ENCODE results near the gene CLDN2.

The CLDN2 gene

GRCh38 chrX:106917830-106918500 is 2.2 kb upstream of the CLDN2 start:
- no peak for DNase-seq (ENCODE audit: extremely low read depth in 1 of 2, low read depth in 1 of 2)

GRCh38 chrX:106921637-106922036 is 1.4 kb downstream of the CLDN2 start:
- no peak for DNase-seq (ENCODE audit: extremely low read depth in 1 of 2, low read depth in 1 of 2)

- DNase-seq (ENCODE audit: extremely low read depth in 1 of 2, low read depth in 1 of 2), result no peak
These were observed 6.8 kb downstream of the CLDN2 start for GRCh38 chrX:106927023-106927422.

- no peak for DNase-seq (ENCODE audit: extremely low read depth in 1 of 2, low read depth in 1 of 2)
These were observed 7.5 kb downstream of the CLDN2 start for GRCh38 chrX:106927700-106928099.

GRCh38 chrX:106928227-106928626 is 8.0 kb downstream of the CLDN2 start:
- DNase-seq (ENCODE audit: extremely low read depth in 1 of 2, low read depth in 1 of 2), result no peak

GRCh38 chrX:106931831-106932491 is 11.8 kb downstream of the CLDN2 start:
- no peak for DNase-seq (ENCODE audit: extremely low read depth in 1 of 2, low read depth in 1 of 2)

- no peak for DNase-seq (ENCODE audit: extremely low read depth in 1 of 2, low read depth in 1 of 2)
These were observed 12.3 kb downstream of the CLDN2 start for GRCh38 chrX:106932492-106932923.

GRCh38 chrX:106932960-106933537 is 12.8 kb downstream of the CLDN2 start:
- no peak for DNase-seq (ENCODE audit: extremely low read depth in 1 of 2, low read depth in 1 of 2)

GRCh38 chrX:106933538-106933961 is 13.3 kb downstream of the CLDN2 start:
- no peak for DNase-seq (ENCODE audit: extremely low read depth in 1 of 2, low read depth in 1 of 2)

- DNase-seq (ENCODE audit: extremely low read depth in 1 of 2, low read depth in 1 of 2), result no peak
These were observed 15.0 kb downstream of the CLDN2 start for GRCh38 chrX:106935175-106935574.

GRCh38 chrX:106936246-106936645 is 16.0 kb downstream of the CLDN2 start:
- DNase-seq (ENCODE audit: extremely low read depth in 1 of 2, low read depth in 1 of 2), result no peak

GRCh38 chrX:106939566-106939965 is 19.4 kb downstream of the CLDN2 start:
- DNase-seq (ENCODE audit: extremely low read depth in 1 of 2, low read depth in 1 of 2), result no peak

- no peak for DNase-seq (ENCODE audit: extremely low read depth in 1 of 2, low read depth in 1 of 2)
These were observed 19.9 kb downstream of the CLDN2 start for GRCh38 chrX:106940068-106940467.

GRCh38 chrX:106946464-106946863 is 26.3 kb downstream of the CLDN2 start:
- no peak for DNase-seq (ENCODE audit: extremely low read depth in 1 of 2, low read depth in 1 of 2)

- DNase-seq (ENCODE audit: extremely low read depth in 1 of 2, low read depth in 1 of 2), result no peak
These were observed 28.4 kb downstream of the CLDN2 start for GRCh38 chrX:106948641-106949040.

- DNase-seq (ENCODE audit: extremely low read depth in 1 of 2, low read depth in 1 of 2), result no peak
These were observed 29.2 kb downstream of the CLDN2 start for GRCh38 chrX:106949366-106949765.

GRCh38 chrX:106950381-106950780 is 30.2 kb downstream of the CLDN2 start:
- no peak for DNase-seq (ENCODE audit: extremely low read depth in 1 of 2, low read depth in 1 of 2)

GRCh38 chrX:106951230-106951629 is 31.0 kb downstream of the CLDN2 start:
- no peak for DNase-seq (ENCODE audit: extremely low read depth in 1 of 2, low read depth in 1 of 2)

- DNase-seq (ENCODE audit: extremely low read depth in 1 of 2, low read depth in 1 of 2), result no peak
These were observed 31.9 kb downstream of the CLDN2 start for GRCh38 chrX:106952089-106952488.

- DNase-seq (ENCODE audit: extremely low read depth in 1 of 2, low read depth in 1 of 2), result no peak
These were observed 32.3 kb downstream of the CLDN2 start for GRCh38 chrX:106952538-106952937.

- DNase-seq (ENCODE audit: extremely low read depth in 1 of 2, low read depth in 1 of 2), result no peak
These were observed 32.8 kb downstream of the CLDN2 start for GRCh38 chrX:106952988-106953387.

- DNase-seq (ENCODE audit: extremely low read depth in 1 of 2, low read depth in 1 of 2), result no peak
These were observed 33.8 kb downstream of the CLDN2 start for GRCh38 chrX:106954041-106954440.
